Keratinocyte (primary cell): Measurements from ENCODE around the gene DDX5. TPM values are rescaled to one million over a fixed set of nuclear protein-coding genes. Genes with fewer than 3 reads are reported as not detected.
A peak's percentile ranks its signal among the peaks of the same experiment; 100 is the strongest.

Source experiments
- DNase-seq: peaks from one replicate; pipeline ENCODE4 v3.0.0-alpha.2; 2011; ENCODE audit warnings: low read depth, missing footprints, low spot score
- FAIRE-seq: peaks from 2 replicates; lab custom pipeline; 2011; peaks lifted over from hg19 to GRCh38; lab: Jason Lieb, UNC
- H2AFZ ChIP-seq: 2 replicates; pipeline ENCODE4 v1.6.0; 2012; ENCODE audit warnings: low read length, control low read depth, inconsistent platforms; ENCODE audit not compliant: control insufficient read depth
- H3K27ac ChIP-seq: 2 replicates; pipeline ENCODE4 v1.5.1; 2011; ENCODE audit warnings: low read length; ENCODE audit not compliant: control insufficient read depth, insufficient read depth
- H3K27me3 ChIP-seq: 3 replicates; pipeline ENCODE4 v1.6.0; 2011; ENCODE audit warnings: low read length; ENCODE audit not compliant: control insufficient read depth, insufficient read depth; ENCODE audit errors: extremely low read depth
- H3K36me3 ChIP-seq, 2 experiments: 2 replicates in 1 of 2; 3 replicates in 1 of 2; pipeline ENCODE4 v1.5.1; 2011; ENCODE audit warnings: low read length in 2 of 2, mild to moderate bottlenecking in 1 of 2; ENCODE audit not compliant: control insufficient read depth in 2 of 2, insufficient read depth in 2 of 2; ENCODE audit errors: extremely low read depth in 1 of 2
- H3K4me1 ChIP-seq: 3 replicates; pipeline ENCODE4 v1.5.1; 2011; ENCODE audit warnings: low read length; ENCODE audit not compliant: control insufficient read depth, insufficient read depth; ENCODE audit errors: extremely low read depth
- H3K4me2 ChIP-seq: 3 replicates; pipeline ENCODE4 v1.6.0; 2011; ENCODE audit warnings: low read depth, low read length; ENCODE audit not compliant: control insufficient read depth, insufficient read depth; ENCODE audit errors: extremely low read depth
- H3K4me3 ChIP-seq, 3 experiments: fragments of 200-600 bp in 1 of 3; sonication (generic) in 1 of 3; 2 replicates in 2 of 3; 3 replicates in 1 of 3; pipeline ENCODE4 v1.5.1; 2011 to 2016; ENCODE audit warnings: low read length in 3 of 3, mild to moderate bottlenecking in 3 of 3, control low read depth in 2 of 3, inconsistent platforms in 1 of 3, low read depth in 1 of 3, mixed read lengths in 1 of 3, mixed run types in 1 of 3, moderate library complexity in 1 of 3; ENCODE audit not compliant: control insufficient read depth in 2 of 3, insufficient read depth in 2 of 3; ENCODE audit errors: extremely low read depth in 1 of 3
- H3K79me2 ChIP-seq: 2 replicates; pipeline ENCODE4 v1.6.0; 2012; ENCODE audit warnings: low read length; ENCODE audit not compliant: control insufficient read depth, insufficient read depth
- H3K9ac ChIP-seq: 3 replicates; pipeline ENCODE4 v1.6.0; 2011; ENCODE audit warnings: low read length; ENCODE audit not compliant: control insufficient read depth, insufficient read depth; ENCODE audit errors: extremely low read depth
- H3K9me1 ChIP-seq: 3 replicates; pipeline ENCODE4 v1.6.0; 2011; ENCODE audit warnings: low read length; ENCODE audit not compliant: control insufficient read depth, insufficient read depth; ENCODE audit errors: extremely low read depth
- H3K9me3 ChIP-seq: 2 replicates; pipeline ENCODE4 v1.5.1; 2012; ENCODE audit warnings: low read depth, low read length; ENCODE audit not compliant: control insufficient read depth
- H4K20me1 ChIP-seq: 3 replicates; pipeline ENCODE4 v1.6.0; 2011; ENCODE audit warnings: low read length; ENCODE audit not compliant: control insufficient read depth, insufficient read depth; ENCODE audit errors: extremely low read depth
- EZH2 ChIP-seq: IDR thresholded peaks from one replicate; pipeline ENCODE4 v1.6.1; 2012; ENCODE audit warnings: inconsistent platforms, mild to moderate bottlenecking, low read length, moderate library complexity
- dilution Hi-C: fragments of 300-500 bp; cut with MboI; formaldehyde crosslinking; loops from one replicate; pipeline ENCODE4 v1.7.0; 2020; ENCODE audit warnings: low sequenced_read_pairs; ENCODE audit not compliant: extremely low pct_ligation_motif_present
- polyA plus RNA-seq, 5 experiments: library from polyadenylated mRNA; depleted of rRNA in 3 of 5; stranded (reverse) in 3 of 5; stranded (forward) in 1 of 5; unstranded in 1 of 5; fragments of >200 nt; gene quantifications; 1 replicate in 1 of 5; 2 replicates in 3 of 5; 3 replicates in 1 of 5; pipeline versions ENCODE4 v1.2.1 to v1.2.3, GENCODE V29; 2011 to 2012; ENCODE audit warnings: missing spikeins in 2 of 5, low read depth in 1 of 5, low replicate concordance in 1 of 5
- TF ChIP-seq, protein P1 (sequence below), 3 experiments: IDR thresholded peaks in 1 of 3; conservative IDR thresholded peaks in 1 of 3; optimal IDR thresholded peaks in 1 of 3; 2 replicates in 2 of 3; 3 replicates in 1 of 3; pipeline versions ENCODE3 to v1.5.1; 2011; ENCODE audit warnings: low read length in 3 of 3, mild to moderate bottlenecking in 3 of 3, moderate library complexity in 2 of 3, control low read depth in 1 of 3, inconsistent platforms in 1 of 3; ENCODE audit not compliant: insufficient read depth in 2 of 3; ENCODE audit errors: extremely low read depth in 1 of 3

DDX5 gene
- polyA plus RNA-seq, 1 donor (not counting 4 experiments of a cell fraction or from before 2014, with no cell fraction given) = 793 TPM

DNA sequence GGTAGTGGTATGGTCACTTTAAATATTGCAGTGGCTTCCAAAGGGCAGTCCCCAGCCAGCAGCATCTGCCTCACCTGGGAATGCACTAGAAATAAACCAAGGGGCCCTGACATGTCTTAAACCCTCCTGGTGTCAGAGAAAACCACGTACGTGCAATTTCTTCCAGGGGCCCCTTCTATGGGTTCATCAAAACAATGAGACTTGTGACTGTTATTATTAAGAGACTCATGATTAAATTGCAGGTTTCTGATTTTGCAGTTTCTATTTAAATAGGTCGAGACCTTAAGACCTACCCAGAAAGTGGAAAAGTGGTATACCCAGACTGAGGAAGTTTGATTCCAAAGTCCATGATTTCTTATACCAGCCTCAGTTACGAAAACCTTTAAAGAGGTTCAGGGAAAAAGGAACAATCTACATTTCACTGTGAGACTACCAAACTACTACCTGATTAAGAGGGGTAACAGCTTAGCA, 8.5 kb downstream of the DDX5 start:
- H3K9ac ChIP-seq = peak overlapping the region; percentile 82
- dilution Hi-C loops = no loop called here
- no peaks in the 10 kb centered on the region for H3K9me3 ChIP-seq
- H3K9me1 ChIP-seq = no peaks in the 10 kb centered on the region
- no peak for FAIRE-seq
- DNase-seq = no peak
- H3K27me3 ChIP-seq = no peaks in the 10 kb centered on the region
- peaks cover 64% of the 10 kb centered on the region for H3K4me1 ChIP-seq
- peak overlapping the region; percentile 81 for H3K4me2 ChIP-seq
- peak overlapping the region; percentile 84 for H3K27ac ChIP-seq
- peaks cover 9 to 34% of the 10 kb centered on the region in 2 experiments for H3K36me3 ChIP-seq
- H2AFZ ChIP-seq = no peak overlapping the region
- H3K79me2 ChIP-seq = peaks cover 57% of the 10 kb centered on the region
- H4K20me1 ChIP-seq = peaks cover 15% of the 10 kb centered on the region
- TF ChIP-seq, protein P1, sequence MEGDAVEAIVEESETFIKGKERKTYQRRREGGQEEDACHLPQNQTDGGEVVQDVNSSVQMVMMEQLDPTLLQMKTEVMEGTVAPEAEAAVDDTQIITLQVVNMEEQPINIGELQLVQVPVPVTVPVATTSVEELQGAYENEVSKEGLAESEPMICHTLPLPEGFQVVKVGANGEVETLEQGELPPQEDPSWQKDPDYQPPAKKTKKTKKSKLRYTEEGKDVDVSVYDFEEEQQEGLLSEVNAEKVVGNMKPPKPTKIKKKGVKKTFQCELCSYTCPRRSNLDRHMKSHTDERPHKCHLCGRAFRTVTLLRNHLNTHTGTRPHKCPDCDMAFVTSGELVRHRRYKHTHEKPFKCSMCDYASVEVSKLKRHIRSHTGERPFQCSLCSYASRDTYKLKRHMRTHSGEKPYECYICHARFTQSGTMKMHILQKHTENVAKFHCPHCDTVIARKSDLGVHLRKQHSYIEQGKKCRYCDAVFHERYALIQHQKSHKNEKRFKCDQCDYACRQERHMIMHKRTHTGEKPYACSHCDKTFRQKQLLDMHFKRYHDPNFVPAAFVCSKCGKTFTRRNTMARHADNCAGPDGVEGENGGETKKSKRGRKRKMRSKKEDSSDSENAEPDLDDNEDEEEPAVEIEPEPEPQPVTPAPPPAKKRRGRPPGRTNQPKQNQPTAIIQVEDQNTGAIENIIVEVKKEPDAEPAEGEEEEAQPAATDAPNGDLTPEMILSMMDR (optimal IDR thresholded peaks at IDR 0.05 in 1 of 3, IDR thresholded peaks at IDR 0.05 in 1 of 3, conservative IDR thresholded peaks at IDR 0.05 in 1 of 3; ENCODE audit: extremely low read depth in 1 of 3, insufficient read depth in 2 of 3, low read length in 3 of 3) = no peak
- no peak for TF ChIP-seq EZH2
- peak overlapping the region; percentile 56 to 71 (median 59) for H3K4me3 ChIP-seq

DNA sequence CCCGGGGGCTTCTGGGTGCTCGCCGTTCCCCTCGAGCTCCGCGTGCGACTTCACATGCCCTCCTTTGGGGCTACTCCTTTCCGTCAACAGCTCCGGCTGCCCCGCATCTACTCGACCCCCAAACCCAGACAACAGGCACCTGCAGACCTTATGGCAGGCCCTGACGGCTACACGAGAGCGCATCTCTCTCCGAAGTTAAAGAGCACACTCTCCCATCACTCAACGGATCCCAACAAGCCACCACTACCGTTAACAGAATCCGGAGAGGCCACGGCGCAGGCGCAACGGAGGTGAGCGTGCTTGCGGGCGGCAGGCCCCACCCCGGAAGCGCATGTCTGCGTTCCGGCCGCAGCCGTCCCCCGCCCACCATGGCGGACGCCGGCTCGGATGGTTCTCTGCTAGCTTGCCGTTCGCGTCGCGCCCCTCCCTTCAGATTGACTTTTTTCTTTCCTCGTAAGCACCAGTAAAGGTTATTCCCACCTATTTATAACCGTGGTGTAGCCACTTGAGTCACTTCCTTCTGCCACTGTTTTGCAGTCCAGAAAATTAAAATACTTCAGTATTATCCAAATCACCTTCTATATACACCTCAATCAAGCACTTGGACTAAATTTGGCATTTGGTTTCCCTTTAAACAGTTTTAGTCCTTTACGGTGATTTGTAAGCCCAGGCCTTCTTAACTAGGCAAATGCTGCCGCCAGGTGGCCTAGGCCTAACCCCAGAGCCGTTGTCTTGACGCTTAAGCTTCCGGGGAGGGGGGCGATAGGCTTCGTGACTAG, 9.1 kb downstream of the DDX5 start, which contains the start of gene POLG2:
Gene POLG2 (minus strand): TSS at position 269 of the 779 bp plus-strand sequence. CDS start 86 bp downstream, at position 183.
- H4K20me1 ChIP-seq = peaks cover 13% of the 10 kb centered on the region
- peak within 1 kb of the TSS; percentile 81 for H3K4me2 ChIP-seq
- H3K4me1 ChIP-seq = peaks cover 61% of the 10 kb centered on the region
- peak within 1 kb of the TSS; percentile 84 for H3K27ac ChIP-seq
- no peaks in the 10 kb centered on the region for H3K27me3 ChIP-seq
- FAIRE-seq (no peak), DNase-seq (peak; percentile 69)
- H3K79me2 ChIP-seq = peaks cover 51% of the 10 kb centered on the region
- H3K9me3 ChIP-seq = no peaks in the 10 kb centered on the region
- peak within 1 kb of the TSS; percentile 82 for H3K9ac ChIP-seq
- no peaks in the 10 kb centered on the region for H3K9me1 ChIP-seq
- H3K4me3 ChIP-seq = peak within 1 kb of the TSS; percentile 56 to 71 (median 59)
- dilution Hi-C loops = no loop called here
- peaks cover 9 to 31% of the 10 kb centered on the region in 2 experiments for H3K36me3 ChIP-seq
- H2AFZ ChIP-seq = peak within 1 kb of the TSS; percentile 94
- TF ChIP-seq, protein P1 (optimal IDR thresholded peaks at IDR 0.05 in 1 of 3, IDR thresholded peaks at IDR 0.05 in 1 of 3, conservative IDR thresholded peaks at IDR 0.05 in 1 of 3; ENCODE audit: extremely low read depth in 1 of 3, insufficient read depth in 2 of 3, low read length in 3 of 3) = peak; percentile 51 to 62 (median 51)
- no peak for TF ChIP-seq EZH2
